H9 (cell line): Measurements from ENCODE around the gene MBTD1. TPM values are rescaled to one million over a fixed set of nuclear protein-coding genes. Genes with fewer than 3 reads are reported as not detected.

Source experiments
- DNase-seq: peaks from one replicate; pipeline ENCODE4 v3.0.0-alpha.2; 2017
- H2AFZ ChIP-seq: one replicate; pipeline ENCODE4 v1.6.1; 2013; ENCODE audit warnings: mild to moderate bottlenecking, low read length, control low read depth, moderate library complexity
- H2AK5ac ChIP-seq: 2 replicates; pipeline ENCODE4 v1.6.1; 2013; ENCODE audit warnings: low read length, control low read depth, mixed read lengths; ENCODE audit not compliant: insufficient read length
- H2BK120ac ChIP-seq: one replicate; pipeline ENCODE4 v1.6.1; 2013; ENCODE audit warnings: low read depth, mild to moderate bottlenecking, low read length, control low read depth, inconsistent platforms; ENCODE audit not compliant: poor library complexity, severe bottlenecking
- H2BK12ac ChIP-seq: 2 replicates; pipeline ENCODE4 v1.6.1; 2013; ENCODE audit warnings: low read length, control low read depth, mixed read lengths, low read depth; ENCODE audit not compliant: insufficient read length
- H2BK15ac ChIP-seq: 2 replicates; pipeline ENCODE4 v1.6.1; 2013; ENCODE audit warnings: low read depth, low read length, control low read depth
- H2BK20ac ChIP-seq: one replicate; pipeline ENCODE4 v1.6.1; 2013; ENCODE audit warnings: low read depth, mild to moderate bottlenecking, low read length, control low read depth, inconsistent platforms; ENCODE audit not compliant: poor library complexity, severe bottlenecking
- H2BK5ac ChIP-seq: 2 replicates; pipeline ENCODE4 v1.6.1; 2013; ENCODE audit warnings: low read length, control low read depth, mixed read lengths; ENCODE audit not compliant: insufficient read length
- H3K14ac ChIP-seq: 2 replicates; pipeline ENCODE4 v1.6.1; 2013; ENCODE audit warnings: low read length, control low read depth; ENCODE audit not compliant: insufficient read depth
- H3K18ac ChIP-seq: 2 replicates; pipeline ENCODE4 v1.6.1; 2013; ENCODE audit warnings: low read depth, mild to moderate bottlenecking, mixed read lengths, low read length, control low read depth; ENCODE audit not compliant: insufficient read length
- H3K23ac ChIP-seq: 2 replicates; pipeline ENCODE4 v1.6.1; 2013; ENCODE audit warnings: low read length, control low read depth, mixed read lengths, low read depth; ENCODE audit not compliant: insufficient read length
- H3K23me2 ChIP-seq: 2 replicates; pipeline ENCODE4 v1.6.1; 2013; ENCODE audit warnings: low read depth, mild to moderate bottlenecking, mixed read lengths, low read length, control low read depth; ENCODE audit not compliant: insufficient read length, poor library complexity, severe bottlenecking
- H3K27ac ChIP-seq: 2 replicates; pipeline ENCODE4 v1.5.1; 2013; ENCODE audit warnings: low read length, control low read depth, mixed read lengths, low read depth; ENCODE audit not compliant: insufficient read length
- H3K27me3 ChIP-seq: 2 replicates; pipeline ENCODE4 v1.6.1; 2013; ENCODE audit warnings: low read length, control low read depth, inconsistent platforms; ENCODE audit not compliant: insufficient read depth
- H3K4ac ChIP-seq: 2 replicates; pipeline ENCODE4 v1.6.1; 2013; ENCODE audit warnings: low read depth, mild to moderate bottlenecking, control low read depth, inconsistent platforms, low read length, moderate library complexity
- H3K4me1 ChIP-seq: 2 replicates; pipeline ENCODE4 v1.6.1; 2013; ENCODE audit warnings: low read length, control low read depth, inconsistent platforms; ENCODE audit not compliant: insufficient read depth
- H3K4me2 ChIP-seq: 2 replicates; pipeline ENCODE4 v1.6.1; 2013; ENCODE audit warnings: low read length, control low read depth, mixed read lengths; ENCODE audit not compliant: insufficient read length, insufficient read depth
- H3K56ac ChIP-seq: 2 replicates; pipeline ENCODE4 v1.6.1; 2013; ENCODE audit warnings: low read depth, mild to moderate bottlenecking, mixed read lengths, low read length, control low read depth; ENCODE audit not compliant: insufficient read length
- H3K79me1 ChIP-seq: 2 replicates; pipeline ENCODE4 v1.6.1; 2013; ENCODE audit warnings: low read depth, mild to moderate bottlenecking, moderate library complexity, low read length, control low read depth, inconsistent platforms; ENCODE audit not compliant: insufficient read depth, poor library complexity, severe bottlenecking
- H3K79me2 ChIP-seq: 2 replicates; pipeline ENCODE4 v1.6.1; 2013; ENCODE audit warnings: low read length, control low read depth, inconsistent platforms; ENCODE audit not compliant: insufficient read depth
- H3K9ac ChIP-seq: 2 replicates; pipeline ENCODE4 v1.6.1; 2013; ENCODE audit warnings: low read length, control low read depth, mixed read lengths; ENCODE audit not compliant: insufficient read length; ENCODE audit errors: extremely low read depth
- H3K9me3 ChIP-seq: one replicate; pipeline ENCODE4 v1.6.1; 2013; ENCODE audit warnings: low read depth, low read length, inconsistent platforms; ENCODE audit not compliant: control insufficient read depth
- H3T11ph ChIP-seq: one replicate; pipeline ENCODE4 v1.6.1; 2013; ENCODE audit warnings: mild to moderate bottlenecking, low read length, control low read depth, inconsistent platforms
- H4K20me1 ChIP-seq: one replicate; pipeline ENCODE4 v1.6.1; 2013; ENCODE audit not compliant: control insufficient read depth, insufficient read length, insufficient read depth
- H4K5ac ChIP-seq: 2 replicates; pipeline ENCODE4 v1.6.1; 2013; ENCODE audit warnings: low read depth, mild to moderate bottlenecking, mixed read lengths, low read length, control low read depth; ENCODE audit not compliant: insufficient read length
- H4K8ac ChIP-seq: replicated peaks from 2 replicates; pipeline ENCODE4 v1.6.1; 2013; ENCODE audit warnings: low read length, control low read depth, mixed read lengths, low read depth; ENCODE audit not compliant: insufficient read length
- H4K91ac ChIP-seq: 2 replicates; pipeline ENCODE4 v1.6.1; 2013; ENCODE audit warnings: low read depth, mild to moderate bottlenecking, moderate library complexity, mixed read lengths, low read length, control low read depth; ENCODE audit not compliant: insufficient read length
- H3K27ac Mint-ChIP-seq, 3 experiments: 2 replicates in 2 of 3; 3 replicates in 1 of 3; pipeline ENCODE4 v1.8.0; 2020 to 2021; ENCODE audit warnings: mixed read lengths in 3 of 3, mild to moderate bottlenecking in 1 of 3, moderate library complexity in 1 of 3
- H3K27me3 Mint-ChIP-seq: 2 replicates; pipeline ENCODE4 v1.8.0; 2021; ENCODE audit warnings: low read depth, mild to moderate bottlenecking, moderate library complexity, mixed read lengths
- H3K36me3 Mint-ChIP-seq, 3 experiments: 2 replicates in 2 of 3; 3 replicates in 1 of 3; pipeline ENCODE4 v1.8.0; 2020 to 2021; ENCODE audit warnings: low read depth in 3 of 3, mixed read lengths in 3 of 3; ENCODE audit not compliant: insufficient read depth in 1 of 3
- H3K4me1 Mint-ChIP-seq, 2 experiments: 2 replicates each; pipeline ENCODE4 v1.8.0; 2020; ENCODE audit warnings: mixed read lengths in 2 of 2
- H3K4me3 Mint-ChIP-seq, 2 experiments: 2 replicates in 1 of 2; 3 replicates in 1 of 2; pipeline ENCODE4 v1.8.0; 2020 to 2021; ENCODE audit warnings: mild to moderate bottlenecking in 2 of 2, mixed read lengths in 2 of 2, moderate library complexity in 1 of 2
- H3K9me3 Mint-ChIP-seq, 2 experiments: 2 replicates in 1 of 2; 3 replicates in 1 of 2; pipeline ENCODE4 v1.8.0; 2020; ENCODE audit warnings: mild to moderate bottlenecking in 2 of 2, mixed read lengths in 2 of 2, moderate library complexity in 1 of 2
- CTCF ChIP-seq: fragments of 200-600 bp; sonication (generic); conservative IDR thresholded peaks from 3 replicates; pipeline ENCODE4 v1.8.0; 2021; ENCODE audit warnings: antibody characterized with exemption, mild to moderate bottlenecking
- WGBS: extraction: QIAGEN DNeasy Blood & Tissue Kit; methylation state at CpG from one replicate; pipeline ENCODE4 v1.1.7; 2013; ENCODE audit warnings: missing lambda C conversion rate, low lambda C conversion rate, mixed read lengths; ENCODE audit not compliant: insufficient read length; ENCODE audit errors: extremely low coverage; 5-methylcytosine and 5-hydroxymethylcytosine counted together
- total RNA-seq: library from RNA; stranded (reverse); gene quantifications from 2 replicates; pipeline ENCODE4 v1.2.1, GENCODE V29; 2021

Gene MBTD1
- total RNA-seq, 1 experiment from 2014 or later, result 49.6 TPM

DNA sequence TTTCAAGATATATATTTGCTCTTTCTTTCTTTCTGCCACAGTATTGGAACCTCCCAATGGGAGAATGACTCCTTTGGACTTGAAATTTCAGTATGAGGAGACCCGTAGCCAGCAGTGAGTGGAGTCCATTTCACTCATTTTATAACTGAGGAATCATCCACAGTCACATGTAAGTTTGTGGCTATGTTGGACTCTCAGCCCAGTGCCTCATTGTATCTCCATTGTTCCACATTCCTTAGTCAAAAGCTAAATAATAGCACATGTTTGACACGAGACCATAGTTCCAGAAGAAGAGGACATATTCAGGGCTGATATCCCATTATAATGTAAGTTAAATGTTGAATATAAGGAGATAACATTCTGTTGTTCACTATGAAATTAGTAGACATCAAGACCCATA is 126.5 kb downstream of the MBTD1 start:
- Histone ChIP-seq H3K9me3 (no peaks in the 10 kb centered on the region), H3K27me3 (no peaks in the 10 kb centered on the region), H4K20me1 (no peaks in the 10 kb centered on the region), H3K79me2 (no peaks in the 10 kb centered on the region), H2BK15ac (no peak overlapping the region), H4K91ac (no peak overlapping the region), H4K8ac (no peak overlapping the region), H3K18ac (no peak overlapping the region), H2BK20ac (no peak overlapping the region), H4K5ac (no peak overlapping the region), H3K79me1 (no peaks in the 10 kb centered on the region), H3K14ac (no peak overlapping the region), H2BK5ac (no peak overlapping the region), H3K56ac (no peak overlapping the region), H3K9ac (no peak overlapping the region), H2AK5ac (no peak overlapping the region), H3K4ac (no peak overlapping the region), H2BK12ac (no peak overlapping the region), H3K27ac (no peak overlapping the region), H3K4me2 (no peak overlapping the region), H2BK120ac (no peak overlapping the region), H3K4me1 (no peaks in the 10 kb centered on the region; the same call in 1 of the 2 replicates), H2AFZ (no peak overlapping the region), H3K23me2 (no peaks in the 10 kb centered on the region), H3K23ac (no peak overlapping the region), H3T11ph (no peak overlapping the region)
- no peak overlapping the region for H3K27ac Mint-ChIP-seq
- peaks cover 0 to 2% of the 10 kb centered on the region in 2 experiments; a peak in 1 of 4 replicates for H3K4me1 Mint-ChIP-seq
- TF ChIP-seq CTCF, result no peak
- WGBS, result no CpG with 5 or more reads among the region's 2 CpGs
- H3K4me3 Mint-ChIP-seq, result no peak overlapping the region
- no peaks in the 10 kb centered on the region for H3K27me3 Mint-ChIP-seq
- DNase-seq, result no peak
- H3K36me3 Mint-ChIP-seq, result peaks cover 0 to 3% (median 0%) of the 10 kb centered on the region in 3 experiments; a peak in 1 of 7 replicates
- peaks cover 3% of the 10 kb centered on the region in 2 experiments; a peak in 4 of 5 replicates for H3K9me3 Mint-ChIP-seq
